Activated CD4-positive, alpha-beta T cell treated with anti-CD3 and anti-CD28 coated beads for 1 hour (primary cell): Measurements from ENCODE around the gene NUDT16L1.
"Not testable (repeated sequence)": the region's sequence is repeated elsewhere in the genome, so short reads cannot be mapped to it uniquely, and the experiment has no call there.

Experiments used
- DNase-seq: peaks from one replicate; pipeline ENCODE4 v3.0.0-alpha.2; 2020

The NUDT16L1 gene

GRCh38 chr16:4726616-4727015 is 33.3 kb downstream of the NUDT16L1 start:
- DNase-seq: no peak

DNA sequence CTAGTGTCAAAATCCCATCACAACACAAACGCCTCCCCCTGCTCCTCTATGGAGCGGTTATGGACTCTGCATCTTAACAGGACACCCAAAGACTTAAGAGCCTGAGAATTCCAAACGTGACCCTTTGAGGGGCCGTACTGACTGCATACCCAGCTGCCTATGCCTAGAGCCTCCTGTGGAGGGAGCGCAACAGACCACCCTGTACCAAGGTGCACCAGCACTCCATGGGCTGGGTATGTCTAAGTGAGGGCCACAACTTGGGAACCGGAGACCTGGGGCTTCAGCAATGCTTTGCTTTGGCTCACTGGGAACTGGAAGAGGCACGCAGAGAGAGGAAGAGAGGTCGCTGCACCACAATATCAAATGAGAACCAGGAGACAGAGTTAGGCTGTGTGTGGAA is 35.3 kb downstream of the NUDT16L1 start:
- no peak for DNase-seq

- DNase-seq: no peak
Measured at GRCh38 chr16:4729876-4730275, 36.5 kb downstream of the NUDT16L1 start.

- DNase-seq: no peak
Measured at GRCh38 chr16:4733211-4733742, 39.9 kb downstream of the NUDT16L1 start.

- no peak for DNase-seq
Measured at GRCh38 chr16:4733747-4734062, 40.3 kb downstream of the NUDT16L1 start.

- peak; percentile 67 for DNase-seq
Measured at GRCh38 chr16:4734063-4734729, 40.8 kb downstream of the NUDT16L1 start, which contains the start of the genes ANKS3 and DNAAF8. Gene ANKS3 (minus strand): TSS chr16:4734271. CDS start chr16:4730149, 4,122 bp downstream. Gene DNAAF8 (plus strand): TSS chr16:4734537. CDS start chr16:4736515, 1,978 bp downstream.

DNA sequence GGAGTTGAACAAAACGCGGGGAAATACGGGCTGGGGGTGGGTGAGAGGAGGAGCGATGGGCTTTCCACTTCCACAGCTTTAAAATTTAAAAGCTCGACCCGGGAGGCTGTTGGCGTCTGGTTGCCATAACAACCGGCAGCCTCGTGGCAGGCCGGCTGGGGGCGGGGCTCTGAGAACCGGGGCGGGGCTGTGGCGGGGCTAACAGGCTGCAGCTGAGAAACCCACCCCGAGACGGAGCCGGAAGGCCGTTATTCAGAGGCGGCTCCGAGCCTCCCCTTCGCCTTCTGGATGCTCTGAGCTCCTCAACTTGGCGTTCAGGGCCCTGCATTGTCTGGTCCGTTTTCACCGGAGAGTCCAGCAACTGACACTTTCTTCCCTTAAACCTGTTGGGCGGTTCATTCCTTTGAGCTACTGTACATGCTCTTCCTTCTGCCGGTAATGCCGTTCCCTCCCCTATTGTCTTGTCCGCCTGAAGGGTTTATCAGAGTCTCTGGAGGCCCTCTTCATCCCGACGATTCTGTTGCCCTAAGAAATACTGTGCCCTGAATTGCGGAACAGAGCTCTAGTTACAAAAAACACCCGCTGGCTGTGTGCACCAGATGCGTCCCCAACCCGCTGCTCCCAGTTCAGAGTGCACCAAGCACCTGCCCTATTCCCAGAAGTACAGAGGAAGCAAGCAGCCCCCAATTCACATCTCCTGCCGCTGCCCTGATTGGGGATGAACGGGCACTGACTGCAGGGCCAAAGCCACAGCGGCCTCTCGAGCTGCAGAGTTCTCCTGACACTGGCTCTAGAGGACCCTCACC is 41.6 kb downstream of the NUDT16L1 start:
- DNase-seq: peak; percentile 84

DNA sequence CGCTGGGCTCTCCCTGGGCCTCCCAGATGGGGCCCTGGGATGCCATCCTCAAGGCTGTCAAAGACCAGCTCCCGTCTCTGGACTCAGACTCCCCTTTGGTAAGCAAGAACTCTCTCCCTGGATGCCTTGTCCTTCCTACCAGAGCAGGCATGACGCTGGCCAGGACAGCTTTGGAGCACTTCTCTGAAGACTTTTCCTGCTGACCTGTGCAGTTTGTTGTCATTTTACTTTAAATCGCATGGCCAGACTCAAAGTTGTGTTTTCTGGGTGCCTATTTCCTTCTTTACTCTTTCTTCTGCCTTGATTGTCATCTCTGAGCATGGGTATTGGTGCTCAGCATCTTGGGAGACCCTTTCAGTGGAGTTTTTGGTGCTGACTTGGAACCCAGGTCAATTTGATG is 43.2 kb downstream of the NUDT16L1 start:
- DNase-seq: no peak

DNA sequence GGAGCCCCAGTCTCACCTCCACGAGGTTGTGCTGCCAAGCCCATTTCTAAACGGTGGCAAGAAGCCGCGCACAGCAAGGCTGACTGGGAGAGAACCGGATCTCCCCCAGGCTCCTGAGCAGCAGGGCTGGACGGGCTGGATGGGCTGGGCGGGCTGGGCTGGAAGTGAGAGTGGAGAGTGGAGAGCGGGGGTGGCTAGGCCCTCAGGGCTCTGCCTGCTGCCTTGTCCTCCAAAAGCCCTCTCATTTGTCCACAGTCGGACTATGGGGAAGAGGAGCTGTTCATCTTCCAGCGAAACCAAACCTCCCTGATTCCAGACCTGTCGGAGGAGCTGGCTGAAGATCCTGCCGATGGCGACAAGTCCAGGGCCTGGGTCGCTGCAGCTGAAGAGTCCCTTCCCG is 44.2 kb downstream of the NUDT16L1 start:
- DNase-seq: no peak

DNA sequence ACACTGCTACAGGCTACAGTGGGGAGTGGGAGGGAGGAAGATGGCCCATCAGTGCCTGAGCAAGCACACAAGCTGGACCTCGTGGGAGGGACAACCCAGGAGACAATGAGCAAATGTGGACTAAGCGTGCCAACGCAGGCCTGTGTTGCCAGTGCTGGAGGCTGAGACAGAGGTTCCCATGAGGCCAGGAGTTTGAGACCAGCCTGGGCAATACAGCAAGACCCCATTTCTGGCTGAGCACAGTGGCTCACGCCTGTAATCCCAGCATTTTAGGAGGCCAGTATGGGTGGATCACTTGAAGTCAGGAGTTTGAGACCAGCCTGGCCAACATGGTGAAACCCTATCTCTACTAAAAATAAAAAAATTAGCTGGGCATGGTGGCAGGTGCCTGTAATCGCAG is 45.0 kb downstream of the NUDT16L1 start:
- not testable (repeated sequence) for DNase-seq

GRCh38 chr16:4743226-4743878 is 50.0 kb downstream of the NUDT16L1 start:
- no peak for DNase-seq

- DNase-seq: no peak
Measured at GRCh38 chr16:4744555-4745273, 51.4 kb downstream of the NUDT16L1 start.

- DNase-seq: no peak
Measured at GRCh38 chr16:4745274-4745569, 51.9 kb downstream of the NUDT16L1 start.
